ENCODE results near the gene FLRT2.

DNA sequence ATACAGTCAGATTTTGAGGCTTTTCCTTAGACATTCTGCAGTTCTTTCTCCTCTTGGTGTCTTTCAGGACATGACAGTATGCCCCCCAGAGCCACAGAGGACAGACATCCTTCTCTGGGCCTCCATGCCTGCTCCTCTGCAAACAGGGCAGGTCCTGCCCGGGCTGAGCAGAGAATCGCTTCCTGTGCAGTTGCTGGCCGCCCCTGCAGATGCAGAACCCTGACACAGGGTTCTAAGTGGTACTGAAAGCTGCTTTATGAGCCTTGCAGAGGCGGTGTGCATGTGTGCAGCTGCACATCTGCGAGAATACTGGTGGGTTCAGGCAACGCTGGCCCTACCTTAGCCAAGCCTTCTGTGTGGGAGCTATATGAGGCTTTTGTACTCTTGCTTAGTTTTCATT, 54.5 kb downstream of the FLRT2 start:
- TF ChIP-seq, protein P1, sequence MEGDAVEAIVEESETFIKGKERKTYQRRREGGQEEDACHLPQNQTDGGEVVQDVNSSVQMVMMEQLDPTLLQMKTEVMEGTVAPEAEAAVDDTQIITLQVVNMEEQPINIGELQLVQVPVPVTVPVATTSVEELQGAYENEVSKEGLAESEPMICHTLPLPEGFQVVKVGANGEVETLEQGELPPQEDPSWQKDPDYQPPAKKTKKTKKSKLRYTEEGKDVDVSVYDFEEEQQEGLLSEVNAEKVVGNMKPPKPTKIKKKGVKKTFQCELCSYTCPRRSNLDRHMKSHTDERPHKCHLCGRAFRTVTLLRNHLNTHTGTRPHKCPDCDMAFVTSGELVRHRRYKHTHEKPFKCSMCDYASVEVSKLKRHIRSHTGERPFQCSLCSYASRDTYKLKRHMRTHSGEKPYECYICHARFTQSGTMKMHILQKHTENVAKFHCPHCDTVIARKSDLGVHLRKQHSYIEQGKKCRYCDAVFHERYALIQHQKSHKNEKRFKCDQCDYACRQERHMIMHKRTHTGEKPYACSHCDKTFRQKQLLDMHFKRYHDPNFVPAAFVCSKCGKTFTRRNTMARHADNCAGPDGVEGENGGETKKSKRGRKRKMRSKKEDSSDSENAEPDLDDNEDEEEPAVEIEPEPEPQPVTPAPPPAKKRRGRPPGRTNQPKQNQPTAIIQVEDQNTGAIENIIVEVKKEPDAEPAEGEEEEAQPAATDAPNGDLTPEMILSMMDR (IDR thresholded peaks at IDR 0.05 in 8 of 11, conservative IDR thresholded peaks at IDR 0.05 in 3 of 11) = no peak
- TF ChIP-seq POLR2A (IDR thresholded peaks at IDR 0.05) = no peak
